Hepatic stellate cell (primary cell): ENCODE data around the gene VRK3.

Source experiments
- DNase-seq: peaks from one replicate; pipeline ENCODE4 v3.0.0; 2011; ENCODE audit warnings: low spot score

The VRK3 gene

GRCh38 chr19:50030225-50030624 lies 5.1 kb upstream of the VRK3 start:
- DNase-seq: no peak

GRCh38 chr19:50026550-50026906 lies 1.4 kb upstream of the VRK3 start:
- DNase-seq: no peak

- DNase-seq: peak; percentile 89
Observed at GRCh38 chr19:50025794-50026549, 800 bp upstream of the VRK3 start, which contains the start of gene ZNF473. Gene ZNF473, plus strand, starts transcription at chr19:50026005. Its CDS starts 5,078 bp downstream, at chr19:50031083.

- no peak for DNase-seq
Observed at GRCh38 chr19:50024719-50025021, 502 bp downstream of the VRK3 start.

GRCh38 chr19:50022823-50023222 lies 2.3 kb downstream of the VRK3 start:
- no peak for DNase-seq

- DNase-seq: no peak
Observed at GRCh38 chr19:50020481-50020880, 4.7 kb downstream of the VRK3 start.

GRCh38 chr19:50016225-50016807 lies 8.9 kb downstream of the VRK3 start:
- DNase-seq: no peak

DNA sequence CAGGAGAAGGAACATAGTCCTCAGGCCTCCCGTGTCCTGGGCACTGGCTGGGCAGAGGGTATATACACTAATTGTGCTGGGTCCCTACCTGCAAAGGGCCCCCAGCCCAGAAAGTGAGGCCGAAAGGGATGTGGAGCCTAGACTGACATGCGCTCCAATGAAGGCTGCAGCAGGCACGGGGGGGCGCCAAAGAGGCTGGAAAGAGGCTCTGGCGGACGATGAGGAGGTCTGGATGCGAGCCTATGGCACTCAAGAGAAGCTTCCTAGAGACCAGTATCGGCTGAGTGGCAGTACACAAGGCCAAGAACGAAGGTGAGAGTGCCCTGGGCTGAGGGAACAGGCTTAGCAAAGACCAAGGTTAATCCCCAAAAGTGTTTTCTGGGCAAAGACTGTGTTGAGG lies 16.6 kb downstream of the VRK3 start:
- DNase-seq: no peak

- DNase-seq: no peak
Observed at GRCh38 chr19:50007947-50008346, 17.2 kb downstream of the VRK3 start.

GRCh38 chr19:50007170-50007569 lies 18.0 kb downstream of the VRK3 start:
- no peak for DNase-seq

DNA sequence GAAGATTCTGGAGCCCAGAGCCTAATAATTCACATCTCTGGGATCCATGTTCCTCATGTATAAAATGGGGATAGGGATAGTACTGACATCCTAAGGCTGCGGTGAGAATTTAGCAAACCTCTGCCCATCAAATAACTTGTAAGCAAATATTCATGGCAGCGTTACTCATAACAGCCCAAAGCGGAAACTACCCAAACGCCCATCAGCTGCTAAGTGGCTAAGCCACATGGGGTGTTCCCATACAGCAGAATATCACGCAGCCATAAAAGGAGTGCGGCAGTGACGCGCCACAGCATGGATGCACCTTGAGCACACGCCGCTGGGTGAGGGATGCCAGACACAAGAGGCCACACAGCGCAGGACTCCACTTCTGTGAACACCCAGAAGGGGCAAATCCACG lies 19.7 kb downstream of the VRK3 start:
- DNase-seq: no peak

DNA sequence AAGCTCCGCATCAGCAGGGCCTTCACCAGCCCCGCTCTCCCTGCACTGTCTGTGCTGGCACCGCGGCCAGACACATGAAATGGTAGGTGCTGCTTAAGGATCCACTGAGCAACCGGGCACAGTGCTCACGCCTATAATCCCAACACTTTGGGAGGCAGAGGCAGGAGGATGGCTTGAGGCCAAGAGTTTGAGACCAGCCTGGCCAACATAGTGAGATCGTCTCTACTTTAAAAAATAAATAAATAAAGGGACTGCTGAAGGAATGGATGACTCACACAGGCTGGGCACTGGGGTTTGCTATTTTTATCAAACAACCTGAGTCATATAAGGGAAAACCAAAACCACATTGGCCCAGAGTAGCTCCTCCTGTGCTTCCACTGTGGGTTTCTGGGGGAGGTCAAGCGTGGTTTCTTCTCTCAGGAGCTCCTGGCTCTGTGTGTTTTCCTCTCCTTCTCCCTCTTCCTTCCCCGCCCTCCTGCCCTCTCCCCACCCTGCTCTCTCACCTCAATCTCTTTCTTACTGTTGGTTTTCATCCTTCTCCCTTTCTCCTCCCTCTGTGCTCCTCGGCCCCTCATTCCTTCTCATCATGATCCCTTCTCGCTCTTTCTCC lies 21.3 kb downstream of the VRK3 start:
- DNase-seq: peak; percentile 98

GRCh38 chr19:50003254-50003788 lies 21.9 kb downstream of the VRK3 start:
- DNase-seq: no peak

DNA sequence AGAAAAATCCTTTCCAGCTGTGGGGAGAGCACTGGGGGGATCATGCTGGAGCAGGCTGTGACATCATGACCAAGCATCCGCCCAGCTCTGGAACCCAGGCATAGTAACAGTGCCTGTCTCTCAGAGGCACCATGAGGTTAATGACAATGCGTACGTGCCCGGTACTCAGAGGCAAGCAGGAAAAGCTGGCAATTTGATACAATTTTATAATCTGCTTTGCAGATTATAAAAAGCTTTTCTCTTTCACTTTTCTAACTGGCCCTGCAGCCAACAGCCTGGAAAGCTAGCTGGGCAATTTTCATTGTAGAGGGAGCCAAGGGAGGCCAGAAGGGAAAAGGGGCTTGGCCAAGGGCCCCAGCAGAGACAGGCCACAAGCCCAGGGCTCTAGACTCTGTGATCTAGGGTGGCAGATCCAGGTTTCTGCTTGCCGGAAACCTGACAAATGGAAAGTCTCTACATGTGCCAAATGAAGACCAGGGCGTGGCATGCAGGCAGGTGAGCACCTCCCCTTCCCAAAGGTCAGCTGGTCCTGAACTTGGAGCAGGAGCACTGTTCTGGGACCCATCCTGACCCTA lies 22.7 kb downstream of the VRK3 start:
- no peak for DNase-seq

DNA sequence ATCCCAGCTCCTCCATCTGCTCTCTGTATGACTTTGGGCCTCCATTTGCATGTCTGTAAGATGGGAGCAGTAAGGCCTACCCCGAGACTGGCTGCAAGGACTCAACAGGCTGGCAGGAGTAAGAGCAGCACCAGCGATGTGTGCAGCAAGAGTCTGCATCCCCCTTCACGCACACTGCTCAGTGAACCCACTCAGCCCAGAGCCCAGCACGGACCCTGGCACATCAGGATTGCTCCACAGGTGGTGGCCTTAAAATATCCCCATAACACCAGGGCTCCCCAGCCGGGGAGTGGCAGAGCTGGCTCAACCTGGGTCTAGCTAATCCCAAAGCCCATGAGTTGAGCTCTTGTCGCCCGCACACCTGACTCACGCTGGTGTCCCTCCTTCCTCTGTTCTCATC lies 23.4 kb downstream of the VRK3 start:
- DNase-seq: no peak

GRCh38 chr19:50000841-50001557 lies 24.2 kb downstream of the VRK3 start:
- no peak for DNase-seq

DNA sequence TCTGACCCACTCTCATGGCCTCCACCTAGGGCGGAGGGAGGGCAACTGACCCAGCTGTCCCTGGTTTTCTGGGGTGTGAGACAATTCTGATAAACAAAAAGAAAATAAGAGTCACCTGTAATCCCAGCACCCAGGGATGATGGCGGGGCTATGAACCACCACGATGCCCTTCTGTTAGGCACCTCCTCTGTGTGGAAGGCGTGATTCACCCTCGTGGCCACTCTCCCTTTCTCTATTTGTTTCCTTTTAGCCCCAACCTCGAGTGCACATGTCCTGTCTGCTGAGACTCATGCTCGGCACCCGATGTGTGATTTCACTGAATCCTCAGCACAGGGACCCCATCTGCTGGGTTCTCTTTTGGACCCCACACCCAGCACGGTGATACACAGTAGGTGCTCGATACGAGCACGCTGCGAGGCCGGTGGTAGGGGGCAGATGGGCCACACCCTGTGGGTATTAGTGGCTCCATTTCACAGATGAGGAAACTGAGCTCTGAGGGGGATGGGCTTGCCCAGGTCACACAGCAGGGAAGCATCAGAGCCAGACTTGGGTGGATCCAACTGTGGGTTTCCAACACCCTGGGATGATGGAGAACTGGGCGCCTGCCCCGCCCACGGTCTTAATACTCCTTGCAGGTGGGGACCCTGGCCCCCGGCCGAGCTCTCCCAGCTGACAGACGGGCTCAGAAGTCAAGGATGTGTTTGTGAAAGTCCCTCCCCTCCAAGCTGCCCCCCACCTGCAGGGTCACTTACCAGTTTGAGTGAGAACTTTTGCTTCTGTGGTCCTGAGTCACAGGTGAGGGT lies 24.9 kb downstream of the VRK3 start:
- no peak for DNase-seq

DNA sequence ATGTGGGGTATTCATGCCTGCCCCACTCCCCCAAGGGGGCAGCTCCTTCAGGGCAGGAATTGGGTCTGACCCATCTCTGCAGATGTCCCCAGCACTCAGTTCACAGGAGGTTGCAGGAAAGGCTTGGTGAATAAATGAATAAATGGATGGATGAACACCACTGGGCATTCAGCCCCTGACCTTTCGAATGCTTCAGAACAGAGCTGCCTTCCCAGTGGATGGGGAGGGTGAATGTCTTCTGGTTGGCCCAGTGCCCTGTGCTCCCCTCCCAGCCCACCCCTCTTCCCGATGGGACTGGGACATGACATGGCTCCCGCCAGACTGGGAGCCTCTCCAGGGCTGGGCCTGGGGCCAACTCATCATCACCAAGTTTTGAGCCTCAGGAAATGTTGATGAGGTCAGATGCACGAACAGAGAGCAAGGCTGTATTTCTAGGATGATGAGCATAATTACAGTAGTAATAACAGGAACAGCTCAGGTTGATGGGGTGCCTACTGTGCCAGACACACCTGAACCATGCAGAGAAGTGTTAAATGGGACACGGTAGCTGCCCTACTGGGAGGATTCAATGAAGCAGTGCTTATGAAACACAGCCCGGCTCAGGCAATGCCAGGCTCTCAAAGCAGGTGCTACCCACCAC lies 25.7 kb downstream of the VRK3 start:
- no peak for DNase-seq

- DNase-seq: peak; percentile 60
Observed at GRCh38 chr19:49997709-49998108, 27.5 kb downstream of the VRK3 start.

DNA sequence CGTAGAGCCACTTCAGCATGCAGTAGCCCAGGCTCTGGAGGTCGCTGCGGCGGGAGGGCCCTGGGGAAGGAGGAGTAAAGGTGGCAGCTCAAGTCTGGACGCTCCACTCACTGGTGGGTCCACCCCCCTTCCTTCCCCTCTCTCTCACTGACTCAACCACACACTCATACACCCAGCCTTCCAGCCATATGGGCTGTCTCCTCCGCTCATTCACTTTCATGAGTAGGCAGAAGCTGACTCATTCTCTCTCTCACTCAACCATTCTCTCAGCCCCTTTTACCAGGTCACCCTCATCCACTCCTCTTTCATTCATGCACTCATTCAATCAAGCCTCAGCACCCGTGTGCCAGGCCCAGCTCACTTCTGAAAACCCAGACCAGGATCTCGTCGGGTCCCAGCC lies 36.7 kb downstream of the VRK3 start:
- DNase-seq: no peak

DNA sequence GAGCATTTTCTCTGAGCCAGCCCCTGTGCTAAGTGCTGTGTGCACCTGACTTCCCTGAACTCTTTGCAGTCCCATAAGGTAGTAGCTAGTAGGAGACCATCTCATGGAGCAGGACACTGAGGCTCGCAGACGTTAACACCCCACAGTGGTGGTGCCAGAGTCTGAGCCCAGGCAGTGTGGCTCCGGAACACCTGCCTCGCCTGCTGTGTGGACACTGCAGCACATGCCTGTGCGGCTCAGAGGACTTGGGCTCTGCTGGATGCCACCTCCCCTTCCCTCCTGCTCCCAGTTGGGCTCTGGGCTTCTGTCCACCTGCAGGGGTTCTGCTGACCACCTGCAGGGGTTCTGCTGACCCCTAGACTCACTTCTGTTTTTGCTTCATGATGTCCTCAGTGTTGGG lies 37.2 kb downstream of the VRK3 start:
- no peak for DNase-seq
